ENCODE results near the gene FBXL12.
A peak's percentile ranks its signal among the peaks of the same experiment; 100 is the strongest.
"Not testable (repeated sequence)": the region's sequence is repeated elsewhere in the genome, so short reads cannot be mapped to it uniquely, and the experiment has no call there.

Gene FBXL12

DNA sequence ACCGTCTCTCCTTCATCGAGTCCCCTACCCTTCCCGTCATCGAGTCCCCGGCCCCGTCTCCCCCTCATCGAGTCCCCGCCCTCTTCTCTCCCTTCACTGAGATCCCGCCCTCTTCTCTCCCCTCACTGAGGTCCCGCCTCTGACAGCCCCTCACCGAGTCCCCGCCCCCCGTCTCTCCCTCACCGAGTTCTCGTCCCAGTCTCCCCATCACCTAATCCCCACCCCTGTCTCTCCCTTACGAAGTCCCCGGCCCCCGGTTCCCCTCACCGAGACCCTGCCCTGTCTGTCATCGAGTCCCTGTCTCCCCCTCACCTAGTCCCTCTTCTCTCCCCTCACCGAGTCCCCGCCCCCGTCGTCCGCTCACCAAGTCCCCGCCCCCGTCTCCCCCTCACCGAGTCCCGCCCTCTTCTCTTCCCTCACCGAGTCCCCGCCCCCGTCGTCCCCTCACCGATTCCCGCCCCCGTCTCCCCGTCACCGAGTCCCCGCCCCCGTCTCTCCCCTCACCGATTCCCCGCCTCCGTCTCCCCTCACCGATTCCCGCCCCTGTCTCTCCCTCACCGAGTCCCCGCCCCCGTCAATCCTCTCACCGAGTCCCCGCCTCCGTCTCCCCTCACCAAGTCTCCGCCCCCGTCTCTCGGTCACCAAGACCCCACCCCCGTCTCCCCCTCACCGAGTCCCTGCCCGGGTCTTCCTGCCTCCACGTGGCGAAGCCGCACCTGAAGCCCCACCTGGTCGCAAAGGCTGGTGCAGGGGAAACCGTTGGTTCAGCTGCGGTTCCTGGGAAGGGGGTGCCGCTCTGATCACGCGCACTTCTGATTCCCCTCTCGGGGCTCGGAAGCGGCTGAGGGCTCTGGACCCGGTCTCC is 26.4 kb downstream of the FBXL12 start:
- DNase-seq (ENCODE audit: low spot score), result peak; percentile 91

DNA sequence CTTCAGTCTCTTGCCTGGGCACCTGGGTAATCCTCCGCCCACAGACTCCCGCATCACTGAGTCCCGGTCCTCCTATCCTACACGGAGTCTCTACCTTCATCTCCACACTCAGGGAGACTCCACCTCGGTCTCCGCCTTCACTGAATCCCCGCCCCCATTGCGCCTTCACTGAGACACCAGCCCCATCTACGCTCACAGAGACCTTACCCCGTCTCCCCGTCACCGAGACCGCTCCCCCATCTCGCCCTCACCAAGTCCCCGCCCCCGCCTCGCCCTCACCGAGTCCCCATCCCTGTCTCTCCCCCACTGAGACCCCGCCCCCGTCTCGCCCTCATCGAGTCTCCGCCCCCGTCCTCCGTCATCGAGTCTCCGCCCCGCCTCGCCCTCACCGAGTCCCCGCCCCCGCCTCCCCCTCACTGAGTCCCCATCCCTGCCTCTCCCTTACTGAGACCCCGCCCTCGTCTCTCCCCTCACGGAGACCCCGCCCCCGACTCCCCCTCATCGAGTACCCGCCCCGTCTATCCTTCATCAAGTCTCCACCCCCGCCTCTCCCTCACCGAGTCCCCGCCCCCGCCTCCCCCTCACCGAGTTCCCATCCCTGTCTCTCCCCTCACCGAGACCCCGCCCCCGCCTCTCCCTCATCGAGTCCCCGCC is 27.2 kb downstream of the FBXL12 start:
- peak; percentile 93 for DNase-seq (ENCODE audit: low spot score)

DNA sequence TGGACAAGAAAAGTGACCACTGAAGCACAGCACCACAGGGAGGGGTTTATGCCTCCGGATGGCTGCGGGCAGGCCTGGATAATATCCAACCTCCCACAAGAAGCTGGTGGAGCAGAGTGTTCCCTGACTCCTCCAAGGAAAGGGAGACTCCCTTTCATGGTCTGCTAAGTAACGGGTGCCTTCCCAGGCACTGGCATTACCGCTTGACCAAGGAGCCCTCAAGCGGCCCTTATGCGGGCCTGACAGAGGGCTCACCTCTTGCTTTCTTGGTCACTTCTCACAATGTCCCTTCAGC is 27.9 kb downstream of the FBXL12 start:
- DNase-seq (ENCODE audit: low spot score), result not testable (repeated sequence)

DNA sequence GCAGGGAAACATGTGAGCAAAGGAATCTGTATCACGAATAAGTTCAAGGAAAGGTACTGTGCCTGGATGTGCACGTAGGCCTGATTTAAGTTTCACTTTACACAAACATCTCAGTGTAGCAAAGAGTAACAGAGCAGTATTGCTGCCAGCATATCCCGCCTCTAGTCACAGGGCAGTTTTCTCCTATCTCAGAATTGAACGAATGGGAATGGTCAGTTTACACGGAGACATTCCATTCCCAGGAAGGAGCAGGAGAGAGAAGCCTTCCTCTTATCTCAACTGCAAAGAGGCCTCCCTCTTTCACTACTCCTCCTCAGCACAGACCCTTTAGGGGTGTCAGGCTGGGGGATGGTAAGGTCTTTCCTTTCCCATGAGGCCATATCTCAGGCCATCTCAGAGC is 29.3 kb downstream of the FBXL12 start:
- not testable (repeated sequence) for DNase-seq (ENCODE audit: low spot score)

DNA sequence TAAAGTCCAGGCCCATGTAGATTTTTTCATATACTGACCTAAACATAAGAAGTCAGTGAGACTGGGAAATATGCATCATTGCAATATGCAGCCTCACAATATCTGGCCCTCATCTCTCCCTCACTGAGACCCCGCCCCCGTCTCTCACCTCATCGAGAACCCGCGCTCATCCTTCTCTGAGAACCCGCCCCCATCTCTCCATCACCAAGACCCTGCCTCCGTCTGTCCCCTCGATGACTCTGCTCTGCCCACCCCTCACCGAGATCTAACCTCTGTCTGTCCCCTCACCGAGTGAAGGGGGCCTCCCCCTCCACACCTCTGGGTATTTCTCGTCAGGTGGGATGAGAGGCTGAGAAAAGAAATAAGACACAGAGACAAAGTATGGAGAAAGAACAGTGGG is 29.8 kb downstream of the FBXL12 start:
- no peak for DNase-seq (ENCODE audit: low spot score)

DNA sequence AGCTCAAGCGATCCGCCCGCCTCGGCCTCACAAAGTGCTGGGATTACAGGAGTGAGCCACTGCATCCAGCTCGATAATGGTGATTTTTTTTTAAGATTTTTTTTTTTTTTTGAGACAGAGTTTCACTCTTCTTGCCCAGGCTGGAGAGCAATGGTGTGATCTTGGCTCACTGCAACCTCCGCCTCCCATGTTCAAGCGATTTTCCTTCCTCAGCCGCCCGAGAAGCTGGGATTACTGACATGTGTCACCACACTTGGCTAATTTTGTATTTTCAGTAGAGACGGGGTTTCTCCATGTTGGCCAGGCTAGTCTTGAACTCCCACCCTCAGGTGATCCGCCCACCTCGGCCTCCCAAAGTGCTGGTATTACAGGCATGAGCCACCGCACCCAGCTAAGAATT is 30.3 kb downstream of the FBXL12 start:
- not testable (repeated sequence) for DNase-seq (ENCODE audit: low spot score)

DNA sequence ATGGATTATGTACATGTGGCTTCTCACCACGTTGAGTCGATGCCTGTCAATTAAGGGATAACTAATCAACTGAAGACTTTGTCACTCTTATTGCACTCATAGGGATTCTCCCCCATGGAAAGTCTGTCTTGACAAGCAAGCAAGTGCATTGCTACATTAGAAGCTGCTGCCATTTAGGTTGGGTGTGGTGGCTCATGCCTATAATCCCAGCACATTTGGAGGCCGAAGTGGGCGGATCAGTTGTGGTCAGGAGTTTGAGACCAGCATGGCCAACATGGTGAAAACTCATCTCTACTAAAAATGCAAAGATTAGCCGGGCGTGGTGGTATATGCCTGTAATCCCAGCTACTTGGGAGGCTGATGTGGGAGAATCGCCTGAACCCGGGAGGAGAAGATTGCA is 32.1 kb downstream of the FBXL12 start:
- DNase-seq (ENCODE audit: low spot score), result no peak

DNA sequence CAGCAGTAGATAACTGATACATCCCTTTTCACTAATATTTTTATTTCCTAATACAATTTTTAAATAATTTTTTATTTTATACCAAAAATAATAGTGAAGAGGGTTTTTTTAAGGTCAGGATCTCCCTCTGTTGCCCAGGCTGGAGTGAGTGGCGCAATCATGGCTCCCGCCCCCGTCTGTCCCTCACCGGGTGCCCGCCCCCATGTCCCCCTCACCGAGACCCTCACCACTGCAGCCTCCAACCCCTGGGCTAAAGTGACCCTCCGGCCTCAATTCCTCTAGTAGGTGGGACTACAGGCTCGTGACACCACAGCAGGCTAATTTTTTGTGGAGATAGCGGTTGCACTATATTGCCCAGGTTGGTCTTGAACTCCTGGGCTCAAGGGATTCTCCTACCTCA is 32.5 kb downstream of the FBXL12 start:
- no peak for DNase-seq (ENCODE audit: low spot score)

DNA sequence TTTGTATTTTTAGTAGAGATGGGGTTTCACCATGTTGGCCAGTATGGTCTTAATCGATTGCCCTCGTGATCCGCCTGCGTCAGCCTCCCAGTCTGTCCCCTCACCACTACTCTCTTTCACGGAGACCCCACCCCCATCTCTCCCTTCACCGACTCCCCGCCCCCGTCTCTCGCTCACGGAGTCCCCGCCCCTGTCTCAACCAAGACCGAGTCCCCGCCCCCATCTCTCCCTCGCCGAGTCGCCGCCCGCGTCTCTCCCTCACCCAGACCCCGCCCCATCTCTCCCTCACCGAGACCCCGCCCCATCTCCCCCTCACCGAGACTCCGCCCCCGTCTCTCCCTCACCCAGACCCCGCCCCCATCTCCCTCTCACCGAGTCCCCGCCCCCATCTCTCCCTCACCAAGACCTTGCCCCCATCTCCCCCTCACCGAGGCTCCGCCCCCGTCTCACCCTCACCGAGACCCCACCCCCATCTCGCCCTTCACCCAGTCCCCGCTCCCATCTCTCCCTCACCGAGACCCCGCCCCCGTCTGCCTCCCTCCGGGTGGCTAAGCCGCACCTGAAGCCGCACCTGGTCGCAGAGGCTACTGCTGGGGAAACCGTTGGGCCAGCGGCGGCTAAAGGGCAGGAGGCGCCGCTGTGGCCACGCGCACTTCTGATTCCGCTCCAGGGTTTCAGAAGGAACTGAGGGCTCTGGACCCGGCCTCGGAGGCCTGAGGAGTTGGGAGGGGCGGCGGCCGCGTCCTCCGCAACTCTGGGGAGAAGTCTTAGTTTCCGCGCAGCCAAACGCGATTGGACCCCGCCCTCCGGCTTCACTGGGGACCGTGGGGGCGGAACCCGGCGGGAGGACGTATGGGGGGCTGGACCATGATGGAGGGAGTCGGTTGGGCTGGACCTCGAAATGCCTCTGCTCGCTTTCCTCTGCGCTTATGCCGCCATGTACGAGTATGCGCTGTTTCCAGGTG is 33.2 kb downstream of the FBXL12 start:
- DNase-seq (ENCODE audit: low spot score), result peak; percentile 95

DNA sequence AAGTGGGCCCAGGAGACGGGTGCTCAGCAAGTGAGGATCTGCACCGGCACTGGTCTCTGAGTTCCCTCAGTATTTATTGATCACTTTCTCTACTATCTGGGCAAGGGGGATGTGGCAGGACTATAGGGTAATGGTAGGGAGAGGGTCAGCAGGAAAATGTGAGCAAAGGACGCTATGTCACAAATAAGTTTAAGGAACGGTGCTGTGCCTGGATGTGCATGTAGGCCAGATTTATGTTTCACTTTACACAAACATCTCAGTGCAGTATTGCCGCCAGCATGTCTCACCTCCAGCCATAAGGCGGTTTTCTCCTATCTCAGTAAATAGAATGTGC is 34.7 kb downstream of the FBXL12 start:
- DNase-seq (ENCODE audit: low spot score), result not testable (repeated sequence)

DNA sequence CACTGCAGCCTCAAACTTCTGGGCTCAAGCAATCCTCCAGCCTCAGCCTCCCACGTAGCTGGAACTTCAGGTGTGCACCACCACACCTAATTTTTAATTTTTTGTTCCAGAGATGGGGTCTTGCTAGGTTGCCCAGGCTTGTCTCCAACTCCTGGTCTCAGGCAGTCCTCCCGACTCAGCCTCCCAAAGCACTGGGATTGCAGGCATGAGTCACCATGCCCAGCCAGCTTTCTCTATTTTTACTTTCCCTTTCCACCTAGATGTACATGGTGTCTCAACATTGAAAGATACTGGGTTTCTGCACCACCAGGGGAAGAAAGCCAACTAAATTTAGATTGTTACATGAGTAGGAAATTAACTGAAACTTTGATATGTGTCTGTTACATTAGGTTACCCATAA is 36.5 kb downstream of the FBXL12 start:
- DNase-seq (ENCODE audit: low spot score), result no peak

DNA sequence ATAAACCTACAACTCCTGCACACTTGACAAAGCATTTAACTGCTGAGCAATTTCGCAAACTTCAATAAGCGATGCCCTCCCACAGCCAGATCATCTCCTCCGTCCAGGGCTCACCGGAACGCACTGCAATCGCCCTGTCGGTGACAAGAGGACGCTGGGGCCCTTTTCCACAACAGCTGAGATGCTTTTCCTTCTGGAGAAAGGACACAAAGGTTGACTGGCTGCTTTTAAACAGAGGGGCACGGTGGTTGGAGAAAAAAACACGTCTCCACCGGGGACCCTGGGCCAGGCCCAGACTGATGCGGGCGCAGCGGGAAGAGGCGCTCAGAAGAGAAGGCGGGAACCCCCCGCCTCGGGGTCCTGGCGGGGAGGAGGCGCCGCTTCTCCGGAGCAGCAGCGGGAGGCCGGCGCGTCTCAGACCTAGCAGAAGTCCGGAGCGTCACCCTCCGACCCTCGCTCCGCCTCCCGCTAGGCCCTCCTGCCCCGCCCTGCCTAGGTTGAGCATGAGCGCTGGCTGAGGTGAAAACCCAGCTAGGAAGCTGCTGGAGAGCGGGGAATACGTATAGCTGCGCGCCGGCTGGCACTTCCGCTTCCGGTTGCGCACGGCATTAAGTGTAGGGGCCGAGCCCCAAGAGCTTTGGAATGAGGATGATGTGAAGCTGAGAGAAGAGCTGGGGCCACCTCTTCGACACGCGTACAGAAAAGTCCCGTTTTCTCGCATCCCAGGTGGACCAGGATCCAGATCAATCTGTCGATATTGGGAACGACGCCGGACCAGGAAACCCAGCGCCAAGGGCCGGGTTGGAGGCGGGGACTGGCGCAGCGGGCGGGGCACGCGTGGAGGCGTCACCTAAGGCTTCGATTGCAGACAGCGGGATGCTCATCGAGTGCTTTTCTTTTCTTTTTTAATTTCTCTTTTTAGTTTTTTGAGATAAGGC is 50.4 kb downstream of the FBXL12 start, which contains the start of gene ZNF846:
ZNF846 (minus strand) TSS at position 564 of the 938 bp plus-strand sequence. CDS start 3,788 bp downstream, outside the sequence.
- DNase-seq (ENCODE audit: low spot score), result peak; percentile 98
